NCI-H2029 (cell line): ENCODE data around the gene TMEM51.

Source experiments
- DNase-seq: peaks from one replicate; lab custom pipeline; 2025; lab: John Stamatoyannopoulos, UW

Gene TMEM51

GRCh38 chr1:15153184-15153841, at the start of gene TMEM51:
Gene TMEM51, plus strand, starts transcription at chr1:15153747. Its CDS starts 61,341 bp downstream, at chr1:15215088.
- DNase-seq: peak; percentile 67

DNA sequence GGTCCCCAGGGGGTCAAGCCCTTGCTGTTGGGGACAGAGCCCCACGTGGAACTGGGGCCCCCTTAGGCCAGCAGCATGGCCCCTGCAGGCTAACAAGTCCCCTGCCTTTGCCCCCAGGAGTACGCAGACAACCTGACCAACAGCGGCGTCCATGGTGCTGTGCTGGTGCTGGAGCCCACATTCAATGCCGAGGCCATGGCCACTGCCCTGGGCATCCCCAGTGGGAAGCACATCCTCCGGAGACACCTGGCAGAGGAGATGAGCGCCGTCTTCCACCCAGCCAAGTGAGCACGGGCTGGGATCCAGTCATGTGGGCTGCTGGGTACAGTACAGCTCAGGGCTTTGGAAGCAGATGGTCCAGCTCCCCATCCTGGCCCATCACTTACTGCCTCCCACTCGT, 49.6 kb upstream of the TMEM51 start:
- no peak for DNase-seq

DNA sequence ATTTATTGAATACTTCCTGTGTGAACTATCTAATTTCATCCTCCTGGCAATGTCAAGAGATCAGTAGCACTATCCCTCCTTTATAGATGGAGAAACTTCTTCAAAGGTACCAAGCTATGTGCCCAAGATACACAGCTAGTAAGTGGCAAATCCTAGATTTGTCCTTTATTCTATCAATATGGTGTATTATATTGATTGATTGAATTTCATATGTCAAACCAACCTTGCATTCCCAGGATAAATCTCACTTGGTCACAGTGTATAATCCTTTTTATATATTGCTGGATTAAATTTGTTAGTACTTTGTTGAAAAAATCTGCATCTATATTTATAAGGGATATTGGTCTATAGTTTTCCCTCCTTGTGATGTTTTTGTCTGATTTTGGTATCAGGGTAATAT, 48.8 kb upstream of the TMEM51 start:
- no peak for DNase-seq

DNA sequence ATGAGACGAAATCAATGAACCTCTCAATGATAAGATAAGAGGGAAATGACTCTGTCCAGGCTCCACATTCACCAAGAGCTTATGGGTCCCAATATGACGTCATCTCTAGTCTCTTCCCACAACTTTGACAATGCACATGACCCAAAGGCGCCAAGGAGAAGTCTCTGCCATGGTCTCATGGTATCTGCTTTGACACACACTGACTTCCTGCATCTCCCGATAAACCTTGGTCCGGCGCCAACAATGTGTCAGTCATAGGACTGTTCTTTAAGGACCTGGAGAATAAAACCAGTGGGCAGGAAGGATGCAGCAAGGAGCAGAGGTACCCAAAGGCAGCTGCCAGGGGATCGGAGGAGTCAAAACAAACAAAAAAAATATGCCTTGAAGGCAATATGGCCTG, 46.9 kb upstream of the TMEM51 start:
- peak; percentile 16 for DNase-seq

GRCh38 chr1:15107058-15107687, 46.4 kb upstream of the TMEM51 start:
- no peak for DNase-seq

DNA sequence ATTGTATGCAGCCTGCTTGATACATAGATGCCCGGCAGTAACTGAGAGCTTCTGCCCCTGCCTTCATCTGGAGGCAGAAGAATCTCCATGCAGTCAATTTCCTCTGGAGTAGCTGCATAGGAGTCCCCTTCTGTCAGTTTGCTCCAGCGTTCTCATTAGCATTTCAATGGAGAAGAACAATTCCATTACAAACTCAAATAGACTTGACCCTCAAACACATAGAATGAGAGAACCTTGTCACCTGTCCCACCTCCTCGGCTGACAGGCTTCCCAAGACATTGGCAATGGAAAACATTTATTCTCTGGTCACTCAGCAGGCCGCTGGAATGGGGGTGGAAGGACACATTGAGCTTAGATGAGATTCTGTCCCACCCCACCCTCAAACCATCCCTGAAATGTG, 45.6 kb upstream of the TMEM51 start:
- DNase-seq: no peak

GRCh38 chr1:15110128-15110866, 43.2 kb upstream of the TMEM51 start:
- DNase-seq: no peak

DNA sequence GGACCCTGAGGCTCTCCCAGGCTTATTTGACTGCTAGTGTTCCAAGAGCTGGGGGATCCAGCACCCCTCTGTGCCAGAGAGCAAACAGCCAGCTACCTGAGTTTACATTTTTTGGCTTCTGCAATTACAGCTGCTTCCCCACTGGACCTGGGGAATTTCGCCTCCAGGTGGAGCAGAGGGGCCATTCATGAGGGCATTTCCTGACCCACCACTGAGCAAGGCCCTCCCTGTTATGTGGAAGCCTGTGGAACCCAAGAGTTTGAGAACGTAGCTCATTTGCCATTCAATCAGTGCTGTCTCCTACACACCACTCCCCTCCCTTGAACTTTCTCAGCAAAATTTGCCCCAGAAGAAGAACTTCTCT, 42.7 kb upstream of the TMEM51 start:
- no peak for DNase-seq

- DNase-seq: no peak
Measured at GRCh38 chr1:15113146-15113545, 40.4 kb upstream of the TMEM51 start.

DNA sequence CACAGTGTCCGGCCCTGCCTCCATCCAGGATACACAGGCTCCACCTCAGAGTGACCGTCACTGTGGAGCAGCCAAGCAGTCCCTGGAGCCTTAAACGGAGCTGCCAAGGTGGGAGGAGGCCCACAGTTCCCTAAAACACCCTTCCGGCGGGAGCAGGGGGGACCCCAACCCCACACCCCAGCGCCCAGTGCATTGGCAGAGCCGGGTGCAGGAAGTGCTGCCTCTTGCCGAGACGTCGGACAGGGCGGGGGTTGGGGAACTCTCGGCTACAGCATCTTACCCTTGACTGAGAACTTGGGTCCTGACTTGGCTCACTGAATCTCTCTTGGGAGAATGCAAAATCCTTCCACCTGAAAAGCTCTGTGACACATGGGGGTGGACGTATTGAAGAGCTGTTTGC, 38.7 kb upstream of the TMEM51 start:
- no peak for DNase-seq

- no peak for DNase-seq
Measured at GRCh38 chr1:15115542-15116330, 37.8 kb upstream of the TMEM51 start.

DNA sequence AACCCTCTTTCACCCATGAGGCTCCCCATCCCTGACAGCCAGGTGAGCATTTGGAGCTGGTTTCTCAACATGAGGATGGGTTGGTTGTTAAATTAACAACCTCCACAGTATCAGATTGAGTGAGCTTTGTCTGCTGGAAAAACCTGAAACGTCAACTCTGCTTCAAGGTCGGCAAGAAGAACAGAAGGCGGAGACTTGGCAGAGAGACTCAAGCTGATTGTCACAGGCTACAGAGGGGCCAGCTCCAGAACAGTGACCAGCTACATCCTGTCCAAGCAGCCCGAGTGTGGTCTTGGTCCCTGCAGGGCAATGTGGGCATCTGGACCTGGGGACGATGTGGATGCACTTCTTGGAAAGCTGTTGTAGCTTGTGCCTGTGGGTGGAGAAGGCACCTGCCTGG, 36.6 kb upstream of the TMEM51 start:
- DNase-seq: no peak

DNA sequence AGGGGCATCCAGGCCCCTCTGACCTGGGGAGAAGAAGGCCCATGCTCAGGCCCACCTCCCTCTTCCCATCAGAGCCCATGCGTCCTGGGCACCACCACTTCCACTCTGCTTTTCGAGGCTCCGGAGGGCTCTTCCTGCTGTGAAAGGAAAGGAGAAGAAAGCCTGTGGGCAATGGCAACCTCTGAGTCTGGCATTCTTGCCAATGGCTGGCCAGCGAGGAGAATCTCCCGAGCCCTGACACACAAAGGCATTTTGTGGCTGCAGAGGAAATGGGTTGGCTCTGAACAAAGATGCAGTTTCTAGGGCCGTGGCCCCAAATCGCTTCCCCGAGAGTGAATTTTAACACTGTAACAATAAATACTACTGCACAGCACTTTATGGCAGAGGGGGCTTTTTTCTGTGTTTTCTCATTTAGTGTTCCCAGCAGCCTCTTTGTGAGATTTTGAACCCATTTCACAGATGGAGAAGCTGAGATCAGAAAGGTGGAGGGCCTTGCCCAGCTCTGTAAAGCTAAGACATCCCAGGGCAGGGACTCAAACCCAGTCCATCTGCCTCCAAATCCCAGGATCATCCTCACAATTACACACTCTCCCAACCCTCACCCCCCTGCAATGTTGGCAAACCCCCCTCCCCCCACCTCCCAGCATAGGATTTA, 35.7 kb upstream of the TMEM51 start:
- DNase-seq: no peak

DNA sequence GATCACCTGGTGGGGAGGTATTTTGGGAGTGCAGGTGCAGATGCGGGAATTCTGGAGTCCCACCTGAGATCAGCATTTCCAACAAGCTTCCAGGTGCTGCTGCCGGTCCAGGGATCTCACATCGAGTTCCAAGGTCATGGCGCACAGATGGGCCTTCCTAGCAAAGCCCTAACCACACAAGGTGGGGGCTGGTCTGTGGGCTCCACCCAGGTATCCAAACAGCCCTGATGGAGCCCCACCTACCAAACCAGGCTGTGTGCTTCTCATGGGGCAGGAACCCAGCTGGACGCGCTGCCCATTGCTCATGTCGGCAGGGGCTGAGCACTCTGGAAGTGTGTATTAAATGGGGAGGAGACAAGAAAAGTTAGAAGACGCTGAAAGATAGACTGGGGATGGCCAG, 35.0 kb upstream of the TMEM51 start:
- no peak for DNase-seq

DNA sequence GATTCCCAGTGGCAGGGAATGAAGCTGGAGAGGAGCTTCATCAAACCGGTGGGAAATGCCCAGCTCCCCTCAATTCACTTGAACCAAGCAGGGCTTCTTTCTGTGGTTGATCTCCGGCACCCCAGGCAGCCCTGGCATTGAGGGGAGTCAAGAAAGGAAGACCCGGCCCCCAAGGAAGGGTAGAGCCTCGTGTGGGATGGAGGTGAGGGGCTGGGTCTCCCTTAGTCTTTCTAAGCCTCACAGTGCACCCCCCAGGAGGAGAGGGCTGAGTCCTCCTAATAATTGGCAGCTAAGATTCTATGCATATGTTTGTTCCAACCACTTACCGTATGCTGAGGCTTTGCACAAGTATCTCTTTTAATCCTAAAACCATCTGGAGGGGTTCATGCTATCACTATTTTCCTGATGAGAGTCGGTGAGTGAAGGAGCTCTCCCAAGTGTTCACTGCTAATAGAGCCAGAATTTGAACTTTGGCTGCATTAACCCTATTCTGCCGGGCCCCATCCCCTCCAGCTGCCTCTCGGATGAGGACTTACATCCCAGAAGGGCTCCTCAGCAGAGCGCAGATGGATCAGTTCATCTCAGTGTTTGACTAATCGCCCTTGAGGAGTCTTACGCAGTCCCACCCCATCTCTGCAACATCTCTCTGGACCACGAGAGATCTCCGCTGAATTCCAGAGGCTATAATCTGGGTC, 33.1 kb upstream of the TMEM51 start:
- no peak for DNase-seq

GRCh38 chr1:15122331-15122730, 31.2 kb upstream of the TMEM51 start:
- no peak for DNase-seq

DNA sequence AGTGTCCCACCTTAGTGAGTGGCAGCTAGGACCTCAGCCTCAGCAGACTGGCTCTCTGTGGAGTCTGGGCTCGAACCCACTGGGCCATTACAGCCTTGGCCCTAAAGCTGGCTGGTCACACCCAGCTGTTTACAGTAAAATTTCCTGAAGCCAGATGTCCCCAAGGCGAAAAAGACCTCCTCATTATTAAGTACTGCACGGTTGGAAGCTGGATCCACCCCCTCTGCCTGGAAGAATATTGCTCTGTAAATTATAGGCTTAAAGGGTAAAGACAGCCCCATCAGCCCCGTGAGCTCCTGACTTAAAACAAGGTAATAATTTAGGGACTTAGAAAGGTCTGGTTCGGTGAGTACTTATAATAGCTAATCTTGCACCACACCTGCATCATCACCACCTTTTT, 30.3 kb upstream of the TMEM51 start:
- no peak for DNase-seq

DNA sequence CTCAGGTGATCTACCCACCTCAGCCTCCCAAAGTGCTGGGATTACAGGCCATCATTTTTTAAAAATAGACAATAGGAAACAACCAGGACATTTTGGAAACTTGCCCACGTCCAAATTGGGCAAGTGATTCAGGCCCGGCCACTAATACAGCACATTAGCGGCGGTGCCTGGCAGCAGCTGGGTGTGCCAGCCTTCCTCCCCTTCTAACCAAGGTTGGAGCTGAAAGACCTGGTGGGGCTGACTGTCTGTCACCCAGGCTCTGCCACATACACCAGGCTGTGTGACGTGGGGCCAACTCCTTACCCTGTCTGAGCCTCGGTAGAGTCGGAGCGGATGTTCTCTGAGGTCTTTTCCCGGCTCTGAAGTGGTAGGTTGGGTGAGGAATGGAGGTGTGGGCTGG, 29.6 kb upstream of the TMEM51 start:
- no peak for DNase-seq

GRCh38 chr1:15124362-15125100, 29.0 kb upstream of the TMEM51 start:
- DNase-seq: no peak

- no peak for DNase-seq
Measured at GRCh38 chr1:15125101-15125745, 28.3 kb upstream of the TMEM51 start.
